CD4-positive, alpha-beta T cell treated with Interleukin-2 at 100 ng/mL for 4 hours (primary cell): ENCODE data around the gene FOLR1.

ENCODE experiments used
- DNase-seq: peaks from one replicate; pipeline ENCODE4 v3.0.0-alpha.2; 2020; ENCODE audit warnings: low spot score

Gene FOLR1

GRCh38 chr11:72235351-72236057 is 43.6 kb downstream of the FOLR1 start:
- no peak for DNase-seq

GRCh38 chr11:72236083-72236697 is 44.2 kb downstream of the FOLR1 start:
- no peak for DNase-seq

- no peak for DNase-seq
These were observed 44.8 kb downstream of the FOLR1 start for GRCh38 chr11:72236774-72237111.

GRCh38 chr11:72237112-72237931 is 45.4 kb downstream of the FOLR1 start:
- DNase-seq, result no peak

- peak; percentile 45 for DNase-seq
These were observed 46.1 kb downstream of the FOLR1 start for GRCh38 chr11:72238040-72238450.

GRCh38 chr11:72238492-72239312 is 46.8 kb downstream of the FOLR1 start:
- no peak for DNase-seq

- DNase-seq, result no peak
These were observed 47.4 kb downstream of the FOLR1 start for GRCh38 chr11:72239313-72239848.

GRCh38 chr11:72239849-72240460 is 48.0 kb downstream of the FOLR1 start:
- DNase-seq, result no peak

GRCh38 chr11:72240461-72241290 is 48.7 kb downstream of the FOLR1 start:
- no peak for DNase-seq

GRCh38 chr11:72241291-72241781 is 49.4 kb downstream of the FOLR1 start:
- DNase-seq, result no peak

GRCh38 chr11:72242141-72242540 is 50.2 kb downstream of the FOLR1 start:
- DNase-seq, result no peak

- DNase-seq, result no peak
These were observed 51.5 kb downstream of the FOLR1 start for GRCh38 chr11:72243173-72244059.

GRCh38 chr11:72244060-72244360 is 52.1 kb downstream of the FOLR1 start, which contains the start of gene PHOX2A:
Gene PHOX2A, minus strand, starts transcription at chr11:72244176. Its CDS starts 172 bp downstream, at chr11:72244004.
- no peak for DNase-seq

- DNase-seq, result no peak
These were observed 52.7 kb downstream of the FOLR1 start for GRCh38 chr11:72244361-72245262.

- DNase-seq, result no peak
These were observed 53.4 kb downstream of the FOLR1 start for GRCh38 chr11:72245263-72245816.
